Activated CD4-positive, alpha-beta T cell treated with anti-CD3 and anti-CD28 coated beads, Interleukin-2, Interleukin-4, amounts not matched to agents 100 ng/mL and 50 ng/mL, durations not matched to agents 16 hours and 8 hours (primary cell): Measurements from ENCODE around the gene EIPR1.

ENCODE experiments used
- DNase-seq: peaks from one replicate; pipeline ENCODE4 v3.0.0-alpha.2; 2020; ENCODE audit warnings: low spot score

EIPR1 gene

GRCh38 chr2:3303583-3304406 is 73.8 kb downstream of the EIPR1 start:
- peak; percentile 80 for DNase-seq

GRCh38 chr2:3302751-3303582 is 74.7 kb downstream of the EIPR1 start:
- DNase-seq: no peak

DNA sequence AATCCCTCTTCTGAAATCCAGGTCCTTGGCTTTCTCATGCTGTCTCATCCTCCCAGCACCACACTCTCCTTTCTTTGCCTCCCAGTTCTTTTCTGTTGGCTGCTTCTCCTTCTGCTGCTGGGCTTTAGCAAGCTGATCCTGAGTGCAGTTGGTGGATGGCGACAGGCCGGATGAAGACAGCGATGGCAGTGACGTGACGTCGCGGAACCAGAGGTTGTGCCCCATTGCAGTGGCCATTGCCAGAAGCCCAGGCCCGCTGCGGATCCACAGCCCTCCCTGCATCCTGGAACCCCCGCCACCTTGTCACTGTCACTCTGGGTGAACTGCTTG is 75.2 kb downstream of the EIPR1 start:
- no peak for DNase-seq

- no peak for DNase-seq
Observed at GRCh38 chr2:3301001-3301400, 76.6 kb downstream of the EIPR1 start.

DNA sequence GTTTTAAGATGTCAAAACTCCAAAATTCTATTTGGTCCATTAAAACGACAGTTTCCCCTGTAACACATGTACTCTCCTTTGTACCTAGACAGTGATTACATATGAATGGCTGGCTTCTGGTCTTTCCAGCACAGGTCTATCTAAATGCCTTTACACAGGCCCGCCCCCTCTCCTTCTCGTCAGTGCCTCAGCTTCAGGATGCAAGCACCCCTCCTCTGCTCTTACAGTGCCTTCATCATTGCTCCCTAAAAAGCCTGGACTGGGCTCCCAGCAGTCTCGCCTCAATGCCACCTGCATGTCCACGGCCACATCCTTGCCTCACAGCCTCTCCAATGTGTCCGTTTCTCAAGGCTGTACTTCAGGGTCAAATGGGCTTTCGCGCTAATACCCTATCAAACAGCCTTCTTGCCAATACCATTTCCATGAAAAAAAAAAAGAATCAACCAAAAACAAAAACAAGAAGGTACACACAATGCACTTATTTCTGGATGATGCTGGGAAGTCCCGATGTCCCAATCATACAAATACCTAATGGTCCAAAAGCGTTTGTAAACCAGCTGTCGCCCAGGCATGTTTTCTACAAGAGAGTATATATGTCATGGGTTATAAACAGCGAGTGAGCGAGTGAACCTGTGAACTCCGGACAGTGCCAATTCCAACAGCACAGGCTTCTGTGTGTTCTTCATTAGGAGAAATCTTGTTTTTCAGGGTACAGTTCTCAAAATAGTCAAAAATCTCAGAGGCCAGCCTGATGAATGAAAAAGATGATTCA is 77.2 kb downstream of the EIPR1 start:
- no peak for DNase-seq

DNA sequence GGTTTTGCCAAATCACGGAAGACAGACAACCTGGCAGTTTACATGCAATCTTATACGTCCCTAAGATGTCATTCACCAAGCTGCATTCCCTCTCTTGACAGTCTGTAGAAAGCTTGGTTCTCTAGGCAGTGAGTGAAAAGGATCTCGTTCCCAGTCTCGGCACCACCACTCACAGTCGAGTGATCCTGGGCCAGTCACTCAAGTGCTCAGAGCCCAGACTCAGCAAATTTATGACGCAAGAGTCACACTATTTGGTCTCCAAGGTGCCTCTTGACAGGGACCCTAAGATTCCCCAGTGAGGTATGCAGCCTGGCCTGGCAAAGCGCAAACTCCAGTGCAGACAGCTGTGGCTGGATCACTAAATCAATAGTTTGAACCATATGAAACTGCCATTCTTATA is 77.9 kb downstream of the EIPR1 start:
- DNase-seq: no peak

- no peak for DNase-seq
Observed at GRCh38 chr2:3299130-3299529, 78.5 kb downstream of the EIPR1 start.

DNA sequence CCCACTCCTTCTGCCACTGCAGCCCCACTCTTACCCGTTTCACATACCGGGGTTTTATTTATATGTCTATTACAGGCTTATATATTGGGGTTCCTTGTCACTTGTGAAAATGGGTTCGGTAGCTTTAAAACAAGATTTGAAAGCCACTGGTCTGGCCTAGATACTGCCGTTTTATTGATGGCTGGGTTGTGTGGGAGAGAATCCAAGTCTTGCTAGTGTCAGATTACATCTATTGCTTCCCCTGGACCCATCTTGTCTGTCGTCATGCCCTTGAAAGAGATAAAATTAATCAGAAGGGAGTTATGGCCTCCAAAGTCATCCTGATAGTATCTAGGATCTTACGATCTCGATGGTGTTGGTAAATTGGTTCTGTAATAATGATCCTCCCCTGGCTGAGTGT is 79.4 kb downstream of the EIPR1 start:
- DNase-seq: no peak

- no peak for DNase-seq
Observed at GRCh38 chr2:3297523-3297922, 80.1 kb downstream of the EIPR1 start.

DNA sequence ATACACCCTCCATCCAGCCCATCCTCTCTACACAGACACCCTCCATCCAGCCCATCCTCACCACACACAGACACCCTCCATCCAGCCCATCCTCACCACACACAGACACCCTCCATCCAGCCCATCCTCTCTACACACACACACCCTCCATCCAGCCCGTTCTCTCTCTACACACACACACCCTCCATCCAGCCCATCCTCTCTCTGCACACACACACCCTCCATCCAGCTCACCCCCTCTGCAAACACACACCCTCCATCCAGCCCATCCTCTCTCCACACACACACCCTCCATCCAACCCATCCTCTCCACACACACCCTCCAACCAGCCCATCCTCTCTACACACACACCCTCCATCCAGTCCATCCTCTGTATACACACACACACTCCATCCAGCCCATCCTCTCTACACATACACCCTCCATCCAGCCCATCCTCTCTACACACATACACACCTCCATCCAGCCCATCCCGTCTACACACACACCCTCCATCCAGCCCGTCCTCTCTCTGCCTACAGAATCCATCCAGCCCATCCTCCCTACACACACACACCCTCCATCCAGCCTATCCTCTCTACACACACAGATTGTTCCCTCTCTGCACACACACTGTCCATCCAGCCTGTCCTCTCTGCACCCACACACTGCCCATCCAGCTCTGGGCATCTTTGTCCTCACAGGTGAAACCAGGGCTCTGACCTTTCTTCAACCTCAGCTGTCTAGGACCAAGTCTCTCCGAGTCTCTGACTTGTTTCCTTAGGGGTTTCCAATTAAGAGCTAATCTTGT is 81.2 kb downstream of the EIPR1 start:
- DNase-seq: no peak

- no peak for DNase-seq
Observed at GRCh38 chr2:3294493-3294892, 83.1 kb downstream of the EIPR1 start.

- DNase-seq: no peak
Observed at GRCh38 chr2:3294069-3294468, 83.5 kb downstream of the EIPR1 start.

- no peak for DNase-seq
Observed at GRCh38 chr2:3293221-3293620, 84.4 kb downstream of the EIPR1 start.

DNA sequence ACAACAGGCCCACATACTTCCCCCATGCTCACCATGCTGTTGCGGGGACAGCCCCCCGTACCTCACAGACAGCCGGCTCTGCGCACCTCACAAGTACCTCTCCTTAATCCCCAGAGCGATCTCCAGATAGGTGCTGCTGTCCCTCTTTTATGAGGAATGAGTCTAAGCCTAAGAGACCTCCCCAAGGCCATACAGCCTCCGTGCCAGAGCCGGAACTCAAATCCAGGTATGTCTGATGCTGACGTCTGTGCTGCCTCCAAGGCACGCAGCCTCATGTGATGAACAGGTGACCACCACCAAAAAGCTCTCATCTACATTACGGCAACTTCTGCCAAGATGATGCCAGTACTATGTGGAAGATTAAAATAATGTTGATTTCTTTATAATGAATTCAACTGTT is 85.2 kb downstream of the EIPR1 start:
- no peak for DNase-seq

- no peak for DNase-seq
Observed at GRCh38 chr2:3291750-3292149, 85.9 kb downstream of the EIPR1 start.

DNA sequence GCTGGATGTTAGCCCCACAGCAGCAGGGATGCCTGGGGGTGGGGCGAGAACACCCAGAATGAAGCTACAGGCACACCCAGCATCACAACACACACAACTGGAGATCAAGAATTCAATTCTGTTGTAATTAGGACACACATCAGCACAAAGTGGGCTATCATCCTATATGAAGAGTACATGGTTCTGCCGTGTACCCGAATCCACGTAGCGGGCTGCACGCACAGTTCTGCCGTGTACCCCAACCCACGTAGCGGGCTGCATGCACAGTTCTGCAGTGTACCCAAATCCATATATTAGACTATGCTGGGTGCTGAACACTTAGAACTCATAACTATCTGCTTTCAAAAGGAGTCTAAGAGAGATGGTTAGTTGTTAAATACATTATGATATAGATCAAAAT is 86.5 kb downstream of the EIPR1 start:
- no peak for DNase-seq

GRCh38 chr2:3290655-3291054 is 87.0 kb downstream of the EIPR1 start:
- DNase-seq: no peak

DNA sequence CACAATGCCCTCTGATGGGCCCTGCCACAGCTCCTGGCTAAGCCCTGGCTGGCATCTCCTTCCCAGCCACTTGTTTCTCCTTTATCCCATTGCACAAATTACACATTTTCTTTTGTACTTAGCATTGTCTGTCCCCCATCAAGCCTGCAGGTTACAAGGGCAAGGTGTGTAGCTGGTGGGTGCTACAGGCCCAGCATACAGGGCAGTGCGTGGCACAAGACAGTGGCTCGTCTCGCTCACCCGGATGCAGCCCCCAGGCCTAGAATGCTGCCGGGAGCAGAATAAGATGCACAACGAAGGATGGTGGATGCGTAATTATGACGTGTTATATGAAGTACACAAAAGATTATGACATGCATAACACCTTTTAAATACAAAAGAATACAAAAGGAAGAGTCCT is 87.6 kb downstream of the EIPR1 start:
- no peak for DNase-seq

GRCh38 chr2:3289526-3289925 is 88.1 kb downstream of the EIPR1 start:
- no peak for DNase-seq

- no peak for DNase-seq
Observed at GRCh38 chr2:3289171-3289515, 88.5 kb downstream of the EIPR1 start.

GRCh38 chr2:3288470-3289170 is 89.0 kb downstream of the EIPR1 start:
- DNase-seq: no peak
